CD4-positive, alpha-beta T cell treated with Interleukin-15 for 1 hour (primary cell): ENCODE results near the gene SMIM32.

ENCODE experiments used
- DNase-seq: peaks from one replicate; pipeline ENCODE4 v3.0.0-alpha.2; 2020

The SMIM32 gene

DNA sequence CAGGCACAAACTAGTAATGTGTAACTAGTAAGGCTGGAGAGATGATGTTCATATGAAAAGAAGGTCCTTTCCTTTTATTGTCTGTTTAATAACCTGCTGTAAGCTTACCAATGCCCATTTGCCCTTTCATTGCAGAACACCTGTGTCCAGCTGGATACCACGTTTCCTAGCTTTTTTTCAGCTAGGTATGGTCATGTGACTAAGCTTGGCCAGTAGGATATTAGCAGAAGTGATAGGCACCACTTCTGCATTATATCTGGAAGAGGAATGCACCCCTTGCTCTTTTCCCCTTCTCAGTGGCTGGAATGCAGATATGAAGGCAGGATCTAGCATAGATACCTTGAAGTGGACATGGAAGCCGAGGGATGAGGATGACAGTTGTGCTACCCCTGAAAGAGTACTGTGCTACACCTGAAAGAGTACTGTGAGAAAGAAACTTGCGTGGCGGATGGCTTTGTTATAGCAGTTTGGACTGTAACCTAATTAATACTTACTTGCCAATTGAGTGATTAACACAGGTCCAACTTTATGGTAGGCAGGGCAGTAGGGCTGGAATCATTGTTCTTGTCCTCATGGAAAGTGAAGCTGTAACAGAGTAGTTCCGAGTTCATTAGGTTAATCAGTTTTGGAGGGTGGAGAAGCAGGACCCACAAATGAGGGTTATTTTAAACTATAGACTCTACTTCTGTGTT is 6.8 kb downstream of the SMIM32 start:
- no peak for DNase-seq

DNA sequence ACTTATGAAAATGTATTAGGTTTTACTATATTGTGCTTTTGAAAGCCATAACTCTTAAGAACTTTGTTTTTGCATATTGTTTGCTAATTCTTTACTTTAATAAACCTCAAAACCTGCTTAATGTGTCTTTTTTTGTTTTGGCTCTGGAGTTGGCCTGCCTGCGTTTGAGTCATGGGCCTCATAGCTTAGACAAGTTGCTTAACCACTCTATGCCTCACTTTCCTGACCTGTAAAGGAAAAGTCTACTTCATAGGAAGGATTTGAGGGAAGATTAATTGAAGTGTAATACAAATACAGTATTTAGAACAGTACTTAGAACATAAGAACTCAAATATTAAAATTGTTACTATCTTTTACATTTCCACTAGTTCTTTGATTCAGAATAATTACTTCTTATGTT is 10.3 kb downstream of the SMIM32 start:
- DNase-seq = no peak

DNA sequence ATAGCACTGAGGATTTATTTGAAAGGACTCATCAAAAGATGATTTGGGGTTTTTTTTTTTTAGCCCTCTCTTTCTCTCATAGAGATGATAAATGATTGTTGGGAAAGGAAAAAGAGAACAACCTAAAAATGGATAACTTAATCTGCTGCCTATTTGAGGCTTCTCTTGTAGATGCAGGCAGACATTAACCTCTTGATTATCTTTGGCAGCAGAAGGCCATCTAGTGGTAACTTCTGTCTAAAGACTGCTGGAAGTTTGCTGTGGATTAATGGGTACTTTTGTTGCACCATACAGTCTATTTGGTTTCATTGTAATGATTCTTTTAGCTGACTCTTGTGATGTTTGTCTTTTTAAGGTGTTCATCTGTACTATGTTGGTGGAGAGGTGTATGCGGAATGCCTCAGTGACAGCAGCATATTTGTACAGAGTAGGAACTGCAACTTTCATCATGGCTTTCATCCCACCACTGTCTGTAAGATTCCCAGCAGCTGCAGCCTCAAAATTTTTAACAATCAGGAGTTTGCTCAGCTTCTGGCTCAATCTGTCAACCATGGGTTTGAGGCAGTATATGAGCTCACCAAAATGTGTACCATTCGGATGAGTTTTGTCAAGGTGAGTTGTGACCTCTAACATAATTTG is 18.8 kb downstream of the SMIM32 start:
- DNase-seq = no peak

DNA sequence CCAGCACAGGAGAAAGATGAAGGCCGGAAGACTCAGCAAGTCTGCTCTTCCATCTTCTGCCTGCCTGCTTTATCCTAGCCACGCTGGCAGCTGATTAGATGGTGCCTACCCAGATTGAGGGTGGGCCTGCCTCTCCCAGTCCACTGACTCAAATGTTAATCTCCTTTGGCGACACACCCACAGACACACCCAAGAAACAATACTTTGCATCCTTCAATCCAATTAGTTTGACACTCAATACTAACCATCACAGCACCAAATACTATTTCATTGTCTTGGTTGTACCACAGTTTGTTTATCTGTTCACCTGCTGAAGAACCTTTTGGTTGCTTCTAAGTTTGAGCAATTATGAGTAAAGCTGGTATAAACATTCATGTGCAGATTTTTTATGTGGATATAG is 23.7 kb downstream of the SMIM32 start:
- no peak for DNase-seq

DNA sequence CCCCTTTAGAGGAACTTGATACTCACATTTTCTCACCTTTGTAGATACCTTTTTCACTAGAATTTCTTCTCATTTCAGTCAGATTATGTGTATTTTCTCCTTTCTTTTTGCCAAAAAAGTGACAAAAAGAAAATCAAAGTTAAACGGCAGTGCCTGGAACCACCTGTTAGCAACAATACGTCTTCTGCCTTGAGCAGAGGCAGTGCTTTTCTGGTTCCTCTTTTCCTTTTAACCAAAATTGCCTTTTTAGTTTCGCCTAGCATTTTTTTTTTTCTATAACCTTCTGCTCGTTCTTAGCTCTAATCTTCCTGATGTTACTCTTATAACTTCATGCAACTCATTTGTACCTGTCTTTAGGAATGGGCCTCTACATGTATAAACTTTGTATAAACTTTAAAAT is 26.1 kb downstream of the SMIM32 start:
- DNase-seq = no peak

DNA sequence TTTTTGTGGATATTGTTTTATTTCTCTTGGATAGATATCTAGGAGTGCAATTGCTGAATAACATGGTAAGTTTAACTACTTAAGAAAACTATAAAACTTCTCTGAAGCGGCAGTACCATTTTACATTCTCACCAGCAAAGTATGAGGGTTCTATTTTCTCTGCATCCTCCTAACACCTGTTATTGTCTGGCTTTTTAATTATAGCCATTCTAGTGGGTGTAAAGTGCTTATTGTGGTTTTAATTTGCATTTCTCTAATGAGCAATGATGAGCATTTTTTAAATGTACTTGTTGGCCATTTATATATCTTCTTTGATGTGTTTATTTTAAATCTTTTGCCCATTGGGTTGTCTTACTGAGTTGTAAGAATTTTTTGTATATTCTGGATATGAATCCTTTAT is 28.7 kb downstream of the SMIM32 start:
- DNase-seq = no peak

DNA sequence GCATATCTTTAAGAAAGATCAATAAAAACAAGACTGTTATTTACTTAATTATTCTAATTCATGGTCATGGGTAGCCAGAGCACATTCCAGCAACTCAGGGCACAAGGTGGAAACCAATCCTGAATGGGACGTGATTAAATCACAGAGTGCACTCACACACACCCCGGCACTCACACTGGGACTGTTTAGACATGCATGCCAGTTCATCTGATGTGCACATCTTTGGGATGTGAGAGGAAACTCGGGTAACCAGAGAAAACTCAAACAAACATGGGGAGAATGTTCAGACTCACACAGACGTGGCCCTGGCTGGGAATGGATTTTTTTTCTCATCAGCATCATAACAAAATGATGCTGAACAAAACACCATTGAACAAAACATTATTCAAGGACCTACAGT is 31.0 kb downstream of the SMIM32 start:
- no peak for DNase-seq

DNA sequence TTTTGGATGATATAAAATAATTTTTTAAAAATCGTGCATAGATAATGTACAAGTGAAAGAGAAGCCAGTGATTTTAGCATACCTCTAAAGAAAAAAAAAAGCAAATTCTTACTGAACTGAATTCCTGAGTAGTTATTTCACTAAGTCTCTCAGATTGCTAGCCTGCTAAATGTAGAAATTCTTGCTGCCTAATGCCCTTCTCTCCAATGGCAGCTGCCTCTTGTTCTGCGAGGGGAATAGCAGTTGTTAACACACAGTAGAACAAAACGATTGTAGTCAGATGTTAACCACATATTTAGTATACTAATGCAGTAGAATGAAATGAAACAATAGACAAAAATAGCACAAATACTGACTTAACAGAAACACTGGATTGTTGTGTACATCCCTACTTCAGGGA is 33.5 kb downstream of the SMIM32 start:
- DNase-seq = no peak

DNA sequence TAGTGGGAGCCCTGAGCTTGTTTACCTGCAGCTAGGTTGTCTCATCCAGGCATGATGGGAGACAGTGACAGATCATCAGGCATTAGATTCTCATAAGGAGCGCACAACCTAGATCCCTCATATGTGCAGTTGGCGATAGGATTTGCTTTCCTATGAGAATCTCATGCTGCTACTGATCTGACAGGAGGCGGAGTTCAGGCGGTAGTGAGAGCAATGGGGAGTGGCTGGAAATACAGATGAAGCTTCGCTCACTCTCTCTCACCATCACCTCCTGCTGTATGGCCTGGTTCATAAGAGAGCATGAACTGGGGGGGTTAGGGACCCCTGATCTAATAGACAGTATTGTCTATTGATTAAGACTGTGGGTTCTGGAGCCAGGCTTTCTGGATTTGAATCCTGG is 35.4 kb downstream of the SMIM32 start:
- no peak for DNase-seq

DNA sequence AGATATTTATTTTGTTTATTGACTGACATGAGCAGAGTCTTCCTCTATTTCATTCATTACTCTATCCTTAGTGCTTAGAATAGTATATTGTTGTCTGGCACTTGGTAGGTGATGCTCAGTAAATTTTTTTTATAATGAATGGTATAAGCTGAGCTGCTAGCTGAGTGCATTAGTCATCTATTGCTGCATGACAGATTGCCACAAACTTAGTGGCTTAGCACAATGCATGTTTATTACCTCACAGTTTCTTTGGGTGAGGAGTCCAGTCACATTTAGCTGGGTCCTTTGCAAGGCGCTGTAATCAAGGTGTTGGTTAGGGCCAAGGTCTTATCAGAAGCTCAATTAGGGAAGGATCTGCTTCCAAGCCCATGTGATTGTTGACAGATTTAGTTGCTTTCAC is 37.2 kb downstream of the SMIM32 start:
- DNase-seq = no peak

DNA sequence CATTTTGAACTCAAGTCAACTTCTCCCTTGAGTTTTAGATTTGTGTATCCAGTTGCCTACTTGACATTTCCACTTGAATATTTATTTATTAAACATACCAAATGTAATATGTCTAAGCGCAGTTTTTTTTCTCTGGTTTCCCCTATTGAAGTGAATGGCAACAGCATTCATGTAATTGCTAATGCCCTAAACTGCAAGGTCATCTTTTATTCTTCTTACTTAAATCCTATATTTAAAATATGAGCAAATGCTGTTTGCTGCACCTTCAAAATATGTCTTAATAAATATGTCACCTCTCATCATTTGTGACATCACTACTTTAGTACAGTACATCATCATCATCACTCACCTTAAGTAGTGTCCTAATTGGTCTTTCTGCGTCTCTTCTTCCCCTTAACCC is 37.9 kb downstream of the SMIM32 start:
- DNase-seq = no peak

DNA sequence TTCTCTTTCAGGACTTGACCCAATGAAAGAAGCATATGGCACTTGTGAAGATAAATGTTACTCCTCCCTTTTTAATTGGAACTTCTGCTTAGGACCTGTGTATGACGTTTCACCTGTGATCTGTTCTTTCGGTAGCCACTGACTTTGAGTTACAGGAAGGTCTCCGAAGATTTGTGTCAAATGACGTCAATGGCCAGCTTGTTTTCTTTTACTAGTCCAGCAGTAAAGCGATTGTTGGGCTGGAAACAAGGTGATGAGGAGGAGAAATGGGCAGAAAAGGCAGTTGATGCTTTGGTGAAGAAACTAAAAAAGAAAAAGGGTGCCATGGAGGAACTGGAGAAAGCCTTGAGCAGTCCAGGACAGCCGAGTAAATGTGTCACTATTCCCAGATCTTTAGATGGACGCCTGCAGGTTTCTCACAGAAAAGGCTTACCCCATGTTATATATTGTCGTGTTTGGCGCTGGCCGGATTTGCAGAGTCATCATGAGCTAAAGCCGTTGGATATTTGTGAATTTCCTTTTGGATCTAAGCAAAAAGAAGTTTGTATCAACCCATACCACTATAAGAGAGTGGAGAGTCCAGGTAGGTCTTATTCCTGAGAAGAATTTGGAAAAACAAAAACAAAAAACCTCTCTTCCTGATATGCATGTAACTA is 39.3 kb downstream of the SMIM32 start:
- no peak for DNase-seq

DNA sequence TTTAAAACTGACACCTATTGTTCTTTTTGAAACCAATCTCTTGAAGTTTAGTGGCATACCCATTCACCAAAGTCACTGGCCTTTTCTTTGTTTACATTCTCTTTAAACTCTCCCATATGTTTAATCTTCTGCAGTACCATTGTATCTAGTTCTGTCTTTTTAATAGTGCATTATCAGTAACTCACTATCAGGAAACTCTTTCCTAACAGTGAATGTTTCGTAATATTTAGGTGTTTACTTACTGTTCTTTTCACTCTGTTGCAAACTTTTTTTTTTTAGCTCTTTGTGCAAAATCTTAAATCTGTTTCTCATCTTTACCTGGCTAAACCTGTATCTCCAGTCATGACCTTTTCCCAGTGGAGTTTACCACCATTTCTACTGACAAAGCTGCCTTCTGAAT is 43.1 kb downstream of the SMIM32 start:
- DNase-seq = no peak

DNA sequence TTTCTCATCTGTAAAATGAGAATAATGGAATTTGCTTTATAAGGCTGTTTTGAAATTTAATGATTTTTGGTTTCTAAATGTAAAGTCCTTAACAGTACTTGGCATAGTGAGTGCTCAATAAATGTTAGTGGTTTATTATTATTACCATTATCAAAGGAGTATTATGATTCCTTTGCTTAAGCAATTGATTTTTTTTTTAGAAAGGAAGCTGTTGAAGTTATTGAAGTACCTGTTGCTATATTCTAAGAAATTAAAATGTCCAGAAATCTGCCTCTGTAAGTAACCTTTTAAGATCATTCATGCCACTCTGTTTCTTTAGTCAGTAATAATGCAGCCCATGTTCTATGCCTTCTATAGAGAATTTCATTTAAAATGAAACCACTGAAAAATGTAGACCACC is 45.3 kb downstream of the SMIM32 start:
- no peak for DNase-seq

DNA sequence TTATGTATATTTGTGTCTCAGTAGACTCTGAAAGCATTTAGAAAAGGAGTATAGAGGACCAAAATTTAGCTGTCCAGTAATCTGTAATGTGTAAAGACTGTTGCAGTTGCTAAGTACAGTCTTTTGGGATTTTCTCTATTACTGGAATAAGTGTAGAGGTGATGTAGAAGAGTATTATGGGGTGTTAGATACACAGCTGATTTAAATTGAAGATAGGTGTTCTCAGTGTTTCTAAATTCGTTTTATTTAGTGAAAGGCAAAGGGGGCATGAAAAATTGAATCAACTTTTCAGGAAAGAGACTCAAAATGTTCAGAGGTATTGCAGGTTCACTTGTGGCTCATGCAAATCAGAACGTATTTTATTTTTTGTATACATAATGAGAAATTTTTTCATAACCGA is 46.8 kb downstream of the SMIM32 start:
- no peak for DNase-seq

DNA sequence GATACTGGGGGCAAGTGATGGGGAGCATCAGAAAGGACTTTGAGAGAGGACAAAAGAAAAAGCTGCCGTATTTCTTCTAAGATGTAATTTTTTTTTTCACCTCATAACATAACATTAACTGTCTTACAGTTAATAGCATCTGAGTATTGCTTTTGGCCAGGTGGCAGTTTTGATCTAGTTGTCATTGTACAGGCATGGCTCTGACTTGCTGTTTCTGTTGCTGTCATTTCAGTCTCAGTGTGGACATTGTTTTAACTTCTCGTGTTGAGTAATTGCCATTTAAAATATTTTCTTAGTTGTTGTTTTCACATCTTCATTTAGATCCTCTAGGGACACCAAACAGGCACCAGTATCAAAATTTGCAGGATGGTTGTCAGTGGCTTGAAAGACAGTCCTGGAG is 47.9 kb downstream of the SMIM32 start:
- DNase-seq = no peak

DNA sequence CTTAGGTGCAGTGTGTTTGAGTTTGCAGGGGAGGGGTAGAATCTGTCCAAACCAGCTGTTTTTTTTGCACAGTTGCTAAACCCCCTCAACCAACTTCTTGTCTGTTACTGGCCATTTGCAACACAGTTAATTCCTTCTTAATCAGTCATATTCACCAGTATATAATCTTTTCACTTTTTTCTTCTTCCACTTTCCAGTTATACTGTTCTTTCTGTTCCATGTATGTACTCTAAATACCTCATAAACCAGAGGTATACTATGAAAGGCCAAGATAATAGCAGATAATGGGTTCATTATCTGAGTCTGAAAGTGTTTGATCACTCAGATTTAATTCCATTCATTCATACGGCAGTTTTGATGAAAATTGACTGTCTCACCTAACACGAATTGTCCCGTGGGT is 49.2 kb downstream of the SMIM32 start:
- no peak for DNase-seq

DNA sequence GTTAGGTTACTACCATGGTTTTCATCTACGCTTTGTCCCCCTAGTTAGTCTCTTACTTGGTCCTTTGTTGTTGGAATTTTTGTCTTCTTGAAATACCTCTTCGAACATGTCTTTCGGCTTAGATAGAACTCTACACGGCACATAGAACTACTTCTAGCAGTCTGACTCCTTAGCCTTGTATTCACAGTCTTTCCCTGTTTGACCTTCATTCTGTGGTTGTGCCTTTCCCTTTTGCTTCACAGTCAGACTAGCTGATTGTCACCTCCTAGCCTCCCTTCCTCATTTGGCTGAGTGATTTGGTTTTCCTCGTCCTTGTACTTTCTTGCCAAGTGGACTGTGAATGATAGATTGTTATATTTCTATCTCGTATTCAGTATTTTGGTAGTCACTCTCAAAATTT is 49.6 kb downstream of the SMIM32 start:
- DNase-seq = no peak

DNA sequence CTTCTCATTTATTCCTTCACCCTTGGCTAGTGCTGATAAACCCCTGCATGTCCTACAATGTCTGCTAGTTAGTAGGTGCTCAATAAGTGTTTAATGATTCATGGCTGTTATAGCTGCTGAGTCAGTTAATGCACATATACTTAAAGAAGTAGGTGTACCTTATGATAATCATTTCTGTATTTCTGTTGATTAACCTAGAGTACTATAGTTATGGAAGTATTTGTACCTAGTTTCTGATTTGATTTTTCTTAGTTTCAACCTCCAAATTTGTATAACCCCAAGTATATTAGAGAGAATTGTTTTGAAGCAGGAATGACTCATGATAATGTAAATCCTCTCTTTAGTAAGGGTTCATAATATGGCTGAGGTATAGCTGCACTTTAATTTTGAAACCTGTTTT is 51.4 kb downstream of the SMIM32 start:
- DNase-seq = no peak
